ENCODE measurements around the gene TRAF3IP1.
A peak's percentile ranks its signal among the peaks of the same experiment; 100 is the strongest.

Gene TRAF3IP1

GRCh38 chr2:238449909-238450417, 129.6 kb downstream of the TRAF3IP1 start:
- Histone ChIP-seq H3K27ac (peak overlapping the region; percentile 44), H3K4me1 (ENCODE audit: control insufficient read depth in 1 of 2, insufficient read depth in 1 of 2, low read depth in 1 of 2, low read length in 1 of 2) (peaks cover 11 to 13% of the 10 kb centered on the region in 2 experiments), H3K4me3 (ENCODE audit: low read depth in 1 of 2, low read length in 1 of 2) (no peak overlapping the region), H3K27me3 (no peaks in the 10 kb centered on the region), H3K9me3 (no peaks in the 10 kb centered on the region), H3K36me3 (peaks cover 63% of the 10 kb centered on the region)
- TF ChIP-seq CTCF (IDR thresholded peaks at IDR 0.05): no peak

GRCh38 chr2:238450440-238450861, 130.1 kb downstream of the TRAF3IP1 start:
- Histone ChIP-seq H3K36me3 (peaks cover 59% of the 10 kb centered on the region), H3K9me3 (no peaks in the 10 kb centered on the region), H3K27ac (peak overlapping the region; percentile 44), H3K27me3 (no peaks in the 10 kb centered on the region), H3K4me3 (ENCODE audit: low read depth in 1 of 2, low read length in 1 of 2) (no peak overlapping the region), H3K4me1 (ENCODE audit: control insufficient read depth in 1 of 2, insufficient read depth in 1 of 2, low read depth in 1 of 2, low read length in 1 of 2) (peaks cover 11 to 13% of the 10 kb centered on the region in 2 experiments)
- TF ChIP-seq CTCF (IDR thresholded peaks at IDR 0.05): no peak

Data from neutrophil (primary cell).